ENCODE measurements around the gene COMT.

GRCh38 chr22:19962909-19963806 is 21.6 kb downstream of the COMT start:
- TF ChIP-seq CTCF (IDR thresholded peaks at IDR 0.05) (no peak), POLR2A (IDR thresholded peaks at IDR 0.05) (no peak), EP300 (IDR thresholded peaks at IDR 0.05) (no peak)

Measured in ovary (tissue), 3 donors.